ENCODE measurements around the gene PRKN.

The PRKN gene

DNA sequence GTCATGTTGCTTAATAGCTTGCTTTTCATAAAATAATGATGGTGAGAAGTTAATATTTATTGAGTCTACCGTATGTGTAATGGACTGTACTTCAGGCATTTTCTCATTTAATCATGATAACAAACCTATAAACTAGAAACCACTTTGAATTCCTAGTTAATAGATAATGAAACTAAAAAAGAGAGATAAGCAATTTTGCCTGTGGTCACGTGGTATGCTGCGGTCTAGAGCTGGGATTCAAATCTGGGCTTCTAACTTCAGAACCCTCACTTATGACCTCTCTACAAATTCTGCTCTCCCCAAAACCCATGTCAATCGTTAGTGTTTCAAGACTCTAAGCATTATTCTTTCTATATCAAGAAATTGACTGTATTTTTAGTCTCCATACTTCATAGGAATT, 700.7 kb downstream of the PRKN start:
- DNase-seq (ENCODE audit: low spot score) = no peak
- in situ Hi-C loops (cut with MboI; ENCODE audit: low sequenced_read_pairs, unreplicated experiment) = no loop called here
- TF ChIP-seq, protein P1, sequence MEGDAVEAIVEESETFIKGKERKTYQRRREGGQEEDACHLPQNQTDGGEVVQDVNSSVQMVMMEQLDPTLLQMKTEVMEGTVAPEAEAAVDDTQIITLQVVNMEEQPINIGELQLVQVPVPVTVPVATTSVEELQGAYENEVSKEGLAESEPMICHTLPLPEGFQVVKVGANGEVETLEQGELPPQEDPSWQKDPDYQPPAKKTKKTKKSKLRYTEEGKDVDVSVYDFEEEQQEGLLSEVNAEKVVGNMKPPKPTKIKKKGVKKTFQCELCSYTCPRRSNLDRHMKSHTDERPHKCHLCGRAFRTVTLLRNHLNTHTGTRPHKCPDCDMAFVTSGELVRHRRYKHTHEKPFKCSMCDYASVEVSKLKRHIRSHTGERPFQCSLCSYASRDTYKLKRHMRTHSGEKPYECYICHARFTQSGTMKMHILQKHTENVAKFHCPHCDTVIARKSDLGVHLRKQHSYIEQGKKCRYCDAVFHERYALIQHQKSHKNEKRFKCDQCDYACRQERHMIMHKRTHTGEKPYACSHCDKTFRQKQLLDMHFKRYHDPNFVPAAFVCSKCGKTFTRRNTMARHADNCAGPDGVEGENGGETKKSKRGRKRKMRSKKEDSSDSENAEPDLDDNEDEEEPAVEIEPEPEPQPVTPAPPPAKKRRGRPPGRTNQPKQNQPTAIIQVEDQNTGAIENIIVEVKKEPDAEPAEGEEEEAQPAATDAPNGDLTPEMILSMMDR (IDR thresholded peaks at IDR 0.05; ENCODE audit: borderline replicate concordance, control extremely low read depth, extremely low read depth, insufficient read depth, missing control alignments) = no peak

DNA sequence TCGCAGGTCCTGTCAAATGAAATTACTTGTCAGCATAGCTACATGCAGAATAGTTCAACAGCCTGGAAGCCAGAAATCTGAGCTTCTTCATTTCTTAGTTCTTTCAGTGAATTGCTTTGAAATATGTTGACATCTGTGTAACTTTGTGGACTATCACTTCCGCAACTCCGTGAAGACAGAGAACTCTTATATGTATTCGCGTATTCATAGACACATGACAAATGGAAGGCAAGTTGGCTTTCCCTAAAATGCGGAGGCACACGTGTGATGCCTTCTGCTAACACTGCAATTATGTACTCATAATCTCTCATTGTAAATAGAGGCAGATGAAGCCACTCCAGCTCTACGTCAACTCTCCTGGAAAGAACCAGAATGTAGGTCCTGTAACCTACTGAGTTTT, 701.5 kb downstream of the PRKN start:
- DNase-seq (ENCODE audit: low spot score) = no peak
- in situ Hi-C loops (cut with MboI; ENCODE audit: low sequenced_read_pairs, unreplicated experiment) = no loop called here
- TF ChIP-seq, protein P1 (IDR thresholded peaks at IDR 0.05; ENCODE audit: borderline replicate concordance, control extremely low read depth, extremely low read depth, insufficient read depth, missing control alignments) = no peak

DNA sequence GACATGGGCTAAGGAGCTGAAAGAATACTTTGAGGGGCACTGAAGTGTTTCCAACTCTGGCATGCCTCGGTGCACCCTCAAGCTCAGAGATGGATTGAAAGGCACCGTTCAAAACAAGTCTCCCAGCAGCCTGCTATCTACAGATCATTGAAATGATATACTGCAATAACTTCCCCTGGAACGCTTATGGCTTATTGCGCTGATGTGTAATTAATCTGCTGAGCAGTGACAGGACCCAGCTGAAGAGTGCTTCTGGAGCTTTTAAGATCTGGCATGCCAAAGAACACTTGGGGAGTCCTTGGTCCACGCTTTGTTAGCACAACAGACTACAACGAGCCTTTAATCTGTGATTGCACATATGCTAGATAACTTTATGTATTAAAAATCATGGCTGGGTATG, 708.2 kb downstream of the PRKN start:
- in situ Hi-C loops (cut with MboI; ENCODE audit: low sequenced_read_pairs, unreplicated experiment) = no loop called here
- no peak for DNase-seq (ENCODE audit: low spot score)
- TF ChIP-seq, protein P1 (IDR thresholded peaks at IDR 0.05; ENCODE audit: borderline replicate concordance, control extremely low read depth, extremely low read depth, insufficient read depth, missing control alignments) = no peak

DNA sequence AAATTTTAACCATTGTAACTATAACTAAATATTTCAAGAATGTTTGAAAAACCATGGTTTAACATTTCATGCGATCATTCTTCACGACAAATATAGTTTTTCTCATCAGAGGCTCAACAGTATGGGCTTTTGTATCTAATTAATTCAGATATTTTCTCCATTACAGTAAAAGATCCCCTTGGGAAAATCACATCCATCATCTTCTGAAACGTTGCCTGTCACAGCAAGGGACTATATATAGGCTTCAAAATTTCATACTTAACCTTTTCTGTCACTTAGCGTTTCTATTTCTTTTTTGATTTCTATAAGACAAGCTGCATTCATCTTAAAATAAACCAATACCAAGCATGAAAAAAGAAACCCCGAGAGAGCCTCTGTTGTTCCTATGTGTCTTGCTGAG, 710.0 kb downstream of the PRKN start:
- no peak for DNase-seq (ENCODE audit: low spot score)
- in situ Hi-C loops (cut with MboI; ENCODE audit: low sequenced_read_pairs, unreplicated experiment) = no loop called here
- TF ChIP-seq, protein P1 (IDR thresholded peaks at IDR 0.05; ENCODE audit: borderline replicate concordance, control extremely low read depth, extremely low read depth, insufficient read depth, missing control alignments) = no peak

DNA sequence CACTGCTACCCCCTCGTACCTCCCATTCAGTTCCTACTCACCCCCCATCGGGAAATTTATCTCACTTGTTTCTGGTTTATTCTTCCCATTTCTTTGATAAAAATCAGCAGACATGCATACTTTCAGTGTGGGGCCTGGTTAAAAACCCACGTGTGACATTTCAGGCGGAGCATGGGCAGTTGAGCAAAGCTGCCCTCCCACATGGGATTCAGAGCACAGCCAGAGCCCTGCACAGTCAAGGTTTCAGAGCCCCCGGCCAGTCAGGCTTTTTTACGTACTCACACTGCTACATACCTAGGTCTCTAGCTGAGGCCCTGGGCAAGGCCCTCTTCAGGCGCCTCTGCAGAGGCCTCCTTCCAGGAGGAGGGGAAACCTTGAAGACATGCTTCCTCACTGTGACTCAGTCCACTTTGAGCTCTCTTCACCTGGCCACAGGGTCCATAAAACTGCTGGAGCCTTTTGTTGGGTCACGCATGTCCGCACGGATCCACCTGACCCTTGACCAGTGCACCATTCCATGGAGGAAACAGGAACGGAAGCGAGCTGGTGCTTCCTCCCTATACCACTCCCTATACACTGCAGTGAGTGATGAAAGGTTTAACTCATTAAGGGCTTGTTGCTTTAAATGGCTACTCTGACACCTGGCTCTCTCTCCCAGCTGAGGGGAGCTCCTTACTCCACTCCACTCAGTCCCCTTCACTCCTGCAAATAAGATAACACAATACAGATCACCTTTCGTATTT, 713.3 kb downstream of the PRKN start:
- in situ Hi-C loops (cut with MboI; ENCODE audit: low sequenced_read_pairs, unreplicated experiment) = no loop called here
- TF ChIP-seq, protein P1 (IDR thresholded peaks at IDR 0.05; ENCODE audit: borderline replicate concordance, control extremely low read depth, extremely low read depth, insufficient read depth, missing control alignments) = no peak
- no peak for DNase-seq (ENCODE audit: low spot score)

DNA sequence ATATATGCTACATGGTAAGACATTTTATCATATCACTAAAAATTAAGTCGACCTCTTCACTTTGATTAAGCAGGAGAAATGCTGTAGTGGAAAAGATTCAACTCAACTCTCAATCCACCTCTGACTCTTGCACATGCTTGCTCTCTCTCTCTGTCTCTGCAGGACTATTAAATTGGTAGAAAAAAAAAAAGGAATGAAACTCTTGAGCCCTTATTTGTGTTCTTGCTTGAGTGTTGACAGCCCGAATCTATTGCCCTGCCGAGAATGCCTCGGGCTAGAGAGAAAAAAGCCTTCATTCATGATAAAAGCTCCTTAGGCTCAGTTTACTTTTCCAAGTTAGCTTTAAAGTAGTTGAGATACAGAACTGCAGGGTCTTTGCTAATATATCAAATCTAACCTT, 722.2 kb downstream of the PRKN start:
- no peak for DNase-seq (ENCODE audit: low spot score)
- in situ Hi-C loops (cut with MboI; ENCODE audit: low sequenced_read_pairs, unreplicated experiment) = no loop called here
- TF ChIP-seq, protein P1 (IDR thresholded peaks at IDR 0.05; ENCODE audit: borderline replicate concordance, control extremely low read depth, extremely low read depth, insufficient read depth, missing control alignments) = no peak

Data from GM13976 (cell line).